ENCODE measurements around the gene SCARB2.

Gene SCARB2

GRCh38 chr4:76203541-76203940 is 10.1 kb downstream of the SCARB2 start:
- TF ChIP-seq, protein P1, sequence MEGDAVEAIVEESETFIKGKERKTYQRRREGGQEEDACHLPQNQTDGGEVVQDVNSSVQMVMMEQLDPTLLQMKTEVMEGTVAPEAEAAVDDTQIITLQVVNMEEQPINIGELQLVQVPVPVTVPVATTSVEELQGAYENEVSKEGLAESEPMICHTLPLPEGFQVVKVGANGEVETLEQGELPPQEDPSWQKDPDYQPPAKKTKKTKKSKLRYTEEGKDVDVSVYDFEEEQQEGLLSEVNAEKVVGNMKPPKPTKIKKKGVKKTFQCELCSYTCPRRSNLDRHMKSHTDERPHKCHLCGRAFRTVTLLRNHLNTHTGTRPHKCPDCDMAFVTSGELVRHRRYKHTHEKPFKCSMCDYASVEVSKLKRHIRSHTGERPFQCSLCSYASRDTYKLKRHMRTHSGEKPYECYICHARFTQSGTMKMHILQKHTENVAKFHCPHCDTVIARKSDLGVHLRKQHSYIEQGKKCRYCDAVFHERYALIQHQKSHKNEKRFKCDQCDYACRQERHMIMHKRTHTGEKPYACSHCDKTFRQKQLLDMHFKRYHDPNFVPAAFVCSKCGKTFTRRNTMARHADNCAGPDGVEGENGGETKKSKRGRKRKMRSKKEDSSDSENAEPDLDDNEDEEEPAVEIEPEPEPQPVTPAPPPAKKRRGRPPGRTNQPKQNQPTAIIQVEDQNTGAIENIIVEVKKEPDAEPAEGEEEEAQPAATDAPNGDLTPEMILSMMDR (IDR thresholded peaks at IDR 0.05; ENCODE audit: insufficient read depth, low read depth, low read length, missing control alignments), result no peak
- H3K4me3 ChIP-seq (ENCODE audit: low read length), result no peak overlapping the region
- no peak for DNase-seq (ENCODE audit: low read depth)

DNA sequence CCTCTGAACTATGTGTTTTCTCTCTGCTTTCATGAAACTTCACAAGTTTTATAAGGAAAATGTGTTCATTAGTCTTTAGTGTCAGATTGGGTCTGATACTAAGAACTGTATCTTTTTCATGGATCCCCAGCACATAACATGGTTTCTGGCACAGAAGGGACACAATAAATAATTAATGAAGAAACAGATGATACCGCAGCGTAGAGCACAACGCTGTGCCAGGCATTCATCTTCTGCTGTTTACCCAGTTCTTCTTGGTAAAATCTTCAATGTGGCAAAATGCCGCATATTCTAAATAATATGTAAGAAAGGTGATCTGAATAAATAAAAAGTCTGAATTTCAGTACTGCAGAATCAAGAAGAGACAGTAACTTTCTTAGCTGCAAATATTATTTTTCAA is 12.3 kb downstream of the SCARB2 start:
- TF ChIP-seq, protein P1 (IDR thresholded peaks at IDR 0.05; ENCODE audit: insufficient read depth, low read depth, low read length, missing control alignments), result no peak
- no peak for DNase-seq (ENCODE audit: low read depth)
- no peak overlapping the region for H3K4me3 ChIP-seq (ENCODE audit: low read length)

- TF ChIP-seq, protein P1 (IDR thresholded peaks at IDR 0.05; ENCODE audit: insufficient read depth, low read depth, low read length, missing control alignments), result no peak
- H3K4me3 ChIP-seq (ENCODE audit: low read length), result no peak overlapping the region
- no peak for DNase-seq (ENCODE audit: low read depth)
Observed at GRCh38 chr4:76200771-76201231, 12.8 kb downstream of the SCARB2 start.

GRCh38 chr4:76199664-76200211 is 13.9 kb downstream of the SCARB2 start:
- no peak for DNase-seq (ENCODE audit: low read depth)
- H3K4me3 ChIP-seq (ENCODE audit: low read length), result no peak overlapping the region
- TF ChIP-seq, protein P1 (IDR thresholded peaks at IDR 0.05; ENCODE audit: insufficient read depth, low read depth, low read length, missing control alignments), result no peak

GRCh38 chr4:76198411-76199237 is 15.0 kb downstream of the SCARB2 start:
- TF ChIP-seq, protein P1 (IDR thresholded peaks at IDR 0.05; ENCODE audit: insufficient read depth, low read depth, low read length, missing control alignments), result no peak
- peak; percentile 63 for DNase-seq (ENCODE audit: low read depth)

GRCh38 chr4:76197971-76198410 is 15.6 kb downstream of the SCARB2 start:
- TF ChIP-seq, protein P1 (IDR thresholded peaks at IDR 0.05; ENCODE audit: insufficient read depth, low read depth, low read length, missing control alignments), result no peak
- no peak overlapping the region for H3K4me3 ChIP-seq (ENCODE audit: low read length)
- DNase-seq (ENCODE audit: low read depth), result peak; percentile 46

More at GRCh38 chr4:76198411-76199237, 15.0 kb downstream of the SCARB2 start:
- H3K4me3 ChIP-seq (ENCODE audit: low read length), result no peak overlapping the region

Data from epithelial cell of esophagus (primary cell).